Neural cell (in vitro differentiated cells): ENCODE measurements around the gene CLDN34. TPM values are rescaled to one million over a fixed set of nuclear protein-coding genes. Genes with fewer than 3 reads are reported as not detected.

ENCODE experiments used
- H2AFZ ChIP-seq: fragments of 200-600, 300-800 bp; sonication (generic), shearing (Covaris generic); 2 replicates; pipeline ENCODE4 v1.6.0; 2014; ENCODE audit warnings: low read depth, mild to moderate bottlenecking, antibody characterized with exemption, low read length, moderate library complexity
- H3F3A ChIP-seq: fragments of 200-600 bp; shearing (Covaris generic); 2 replicates; pipeline ENCODE4 v1.6.1; 2016; ENCODE audit warnings: mild to moderate bottlenecking, moderate library complexity, mixed read lengths, antibody characterized with exemption, low read length; ENCODE audit not compliant: insufficient read depth, poor library complexity, severe bottlenecking
- H3K27ac ChIP-seq: fragments of 200-600, 300-800 bp; sonication (generic), shearing (Covaris generic); 2 replicates; pipeline ENCODE4 v1.5.1; 2014; ENCODE audit warnings: mild to moderate bottlenecking, low read length, moderate library complexity
- H3K27me3 ChIP-seq: fragments of 300-800, 200-600 bp; sonication (generic), shearing (Covaris generic); 2 replicates; pipeline ENCODE4 v1.6.0; 2014; ENCODE audit warnings: mild to moderate bottlenecking, low read depth, low read length, moderate library complexity; ENCODE audit not compliant: insufficient read depth
- H3K36me3 ChIP-seq: fragments of 300-800, 200-600 bp; sonication (generic), shearing (Covaris generic); 2 replicates; pipeline ENCODE4 v1.5.1; 2014; ENCODE audit warnings: mild to moderate bottlenecking, antibody characterized with exemption, low read length, moderate library complexity; ENCODE audit not compliant: insufficient read depth
- H3K4me2 ChIP-seq: fragments of 300-800, 200-600 bp; sonication (generic), shearing (Covaris generic); 2 replicates; pipeline ENCODE4 v1.6.0; 2014; ENCODE audit warnings: mild to moderate bottlenecking, low read length
- H3K4me3 ChIP-seq: fragments of 300-800, 200-600 bp; sonication (generic), shearing (Covaris generic); 2 replicates; pipeline ENCODE4 v1.5.1; 2014; ENCODE audit warnings: mild to moderate bottlenecking, low read length, moderate library complexity
- H3K79me2 ChIP-seq: fragments of 200-600 bp; shearing (Covaris generic); replicated peaks from 2 replicates; pipeline ENCODE4 v1.6.0; 2014; ENCODE audit warnings: mild to moderate bottlenecking, low read length, moderate library complexity; ENCODE audit not compliant: insufficient read depth
- H3K9ac ChIP-seq: fragments of 300-800, 200-600 bp; sonication (generic), shearing (Covaris generic); 2 replicates; pipeline ENCODE4 v1.6.1; 2016; ENCODE audit warnings: mild to moderate bottlenecking, low read length, mixed read lengths
- H3K9me2 ChIP-seq: fragments of 200-600 bp; shearing (Covaris generic); 2 replicates; pipeline ENCODE4 v1.6.1; 2016; ENCODE audit warnings: mild to moderate bottlenecking, low read length, mixed read lengths; ENCODE audit not compliant: insufficient read depth
- H3K9me3 ChIP-seq: fragments of 200-600, 300-800 bp; sonication (generic), shearing (Covaris generic); 2 replicates; pipeline ENCODE4 v1.6.1; 2016; ENCODE audit warnings: mild to moderate bottlenecking, mixed run types, low read length, moderate library complexity, mixed read lengths
- H4K20me1 ChIP-seq: fragments of 200-600 bp; shearing (Covaris generic); 2 replicates; pipeline ENCODE4 v1.6.1; 2016; ENCODE audit warnings: mild to moderate bottlenecking, mixed run types; ENCODE audit not compliant: insufficient read depth
- CTCF ChIP-seq: fragments of 450-650 bp; IDR thresholded peaks from 2 replicates; pipeline ENCODE4 v1.5.1; 2014; ENCODE audit warnings: antibody characterized with exemption, mild to moderate bottlenecking, moderate library complexity; ENCODE audit not compliant: poor library complexity, severe bottlenecking
- EP300 ChIP-seq: fragments of 450-650 bp; conservative IDR thresholded peaks from 2 replicates; pipeline ENCODE4 v1.6.1; 2014; ENCODE audit warnings: antibody characterized with exemption, mild to moderate bottlenecking, moderate library complexity; ENCODE audit not compliant: poor library complexity, severe bottlenecking
- EZH2 ChIP-seq: fragments of 200-600, 300-800 bp; shearing (Covaris generic), sonication (generic); IDR thresholded peaks from 2 replicates; pipeline ENCODE4 v1.6.1; 2014; ENCODE audit warnings: antibody characterized with exemption, low read length, borderline replicate concordance, mild to moderate bottlenecking; ENCODE audit not compliant: insufficient read depth, poor library complexity, severe bottlenecking
- MXI1 ChIP-seq: fragments of 450-650 bp; conservative IDR thresholded peaks from 2 replicates; pipeline ENCODE4 v1.6.1; 2014; ENCODE audit warnings: antibody characterized with exemption, mild to moderate bottlenecking; ENCODE audit not compliant: poor library complexity, severe bottlenecking
- POLR2AphosphoS5 ChIP-seq: IDR thresholded peaks from 2 replicates; pipeline ENCODE4 v1.6.1; 2012
- RAD21 ChIP-seq: fragments of 450-650 bp; conservative IDR thresholded peaks from 2 replicates; pipeline ENCODE4 v1.6.1; 2014; ENCODE audit warnings: antibody characterized with exemption, mild to moderate bottlenecking, moderate library complexity
- REST ChIP-seq: IDR thresholded peaks from 2 replicates; pipeline ENCODE4 v1.6.1; 2012; ENCODE audit warnings: borderline replicate concordance
- SMC3 ChIP-seq: fragments of 450-650 bp; conservative IDR thresholded peaks from 2 replicates; pipeline ENCODE4 v1.6.1; 2014; ENCODE audit warnings: antibody characterized with exemption, mild to moderate bottlenecking, moderate library complexity; ENCODE audit not compliant: poor library complexity
- TAF1 ChIP-seq: IDR thresholded peaks from 2 replicates; pipeline ENCODE4 v1.6.1; 2012; ENCODE audit warnings: low read depth
- polyA plus RNA-seq: library from polyadenylated mRNA; depleted of rRNA; stranded (reverse); fragments of >200 nt; gene quantifications from 2 replicates; pipeline ENCODE4 v1.2.3, GENCODE V29; 2014

The CLDN34 gene
- polyA plus RNA-seq, 1 donor from 2014 or later, result not detected

- TF ChIP-seq REST, result no peak
Observed at GRCh38 chrX:9958183-9958582, 9.0 kb upstream of the CLDN34 start.

GRCh38 chrX:9961750-9962149 is 5.4 kb upstream of the CLDN34 start:
- H2AFZ ChIP-seq, result no peak overlapping the region
- H3K9ac ChIP-seq, result no peak overlapping the region
- no peaks in the 10 kb centered on the region for H3K27me3 ChIP-seq
- H3K9me2 ChIP-seq, result no peaks in the 10 kb centered on the region
- no peak for TF ChIP-seq MXI1
- no peak for TF ChIP-seq REST
- no peak for TF ChIP-seq TAF1
- no peak for TF ChIP-seq SMC3
- TF ChIP-seq POLR2AphosphoS5, result no peak
- TF ChIP-seq CTCF, result no peak
- no peak for TF ChIP-seq EZH2
- TF ChIP-seq EP300, result no peak
- no peak for TF ChIP-seq RAD21
- H3K4me2 ChIP-seq, result no peak overlapping the region
- no peak overlapping the region for H3K4me3 ChIP-seq
- no peaks in the 10 kb centered on the region for H3K36me3 ChIP-seq
- H3K79me2 ChIP-seq, result no peaks in the 10 kb centered on the region
- no peak overlapping the region for H3K27ac ChIP-seq
- no peaks in the 10 kb centered on the region for H3K9me3 ChIP-seq
- H4K20me1 ChIP-seq, result no peaks in the 10 kb centered on the region
- no peaks in the 10 kb centered on the region for H3F3A ChIP-seq

More at GRCh38 chrX:9958183-9958582, 9.0 kb upstream of the CLDN34 start:
- no peaks in the 10 kb centered on the region for H3K9me2 ChIP-seq
- no peaks in the 10 kb centered on the region for H3K79me2 ChIP-seq
- no peaks in the 10 kb centered on the region for H3K27me3 ChIP-seq
- H3F3A ChIP-seq, result no peaks in the 10 kb centered on the region
- no peak overlapping the region for H3K4me3 ChIP-seq
- H2AFZ ChIP-seq, result no peak overlapping the region
- no peaks in the 10 kb centered on the region for H4K20me1 ChIP-seq
- H3K27ac ChIP-seq, result no peak overlapping the region
- H3K36me3 ChIP-seq, result no peaks in the 10 kb centered on the region
- no peak overlapping the region for H3K9ac ChIP-seq
- no peaks in the 10 kb centered on the region for H3K9me3 ChIP-seq
- H3K4me2 ChIP-seq, result no peak overlapping the region
